GM19193 (cell line): ENCODE results near the gene PHB1.

Source experiments
- POLR2A ChIP-seq: IDR thresholded peaks from 4 replicates; pipeline ENCODE4 v1.6.1; 2011; ENCODE audit not compliant: insufficient read depth, insufficient read length; ENCODE audit errors: extremely low read depth

PHB1 gene

DNA sequence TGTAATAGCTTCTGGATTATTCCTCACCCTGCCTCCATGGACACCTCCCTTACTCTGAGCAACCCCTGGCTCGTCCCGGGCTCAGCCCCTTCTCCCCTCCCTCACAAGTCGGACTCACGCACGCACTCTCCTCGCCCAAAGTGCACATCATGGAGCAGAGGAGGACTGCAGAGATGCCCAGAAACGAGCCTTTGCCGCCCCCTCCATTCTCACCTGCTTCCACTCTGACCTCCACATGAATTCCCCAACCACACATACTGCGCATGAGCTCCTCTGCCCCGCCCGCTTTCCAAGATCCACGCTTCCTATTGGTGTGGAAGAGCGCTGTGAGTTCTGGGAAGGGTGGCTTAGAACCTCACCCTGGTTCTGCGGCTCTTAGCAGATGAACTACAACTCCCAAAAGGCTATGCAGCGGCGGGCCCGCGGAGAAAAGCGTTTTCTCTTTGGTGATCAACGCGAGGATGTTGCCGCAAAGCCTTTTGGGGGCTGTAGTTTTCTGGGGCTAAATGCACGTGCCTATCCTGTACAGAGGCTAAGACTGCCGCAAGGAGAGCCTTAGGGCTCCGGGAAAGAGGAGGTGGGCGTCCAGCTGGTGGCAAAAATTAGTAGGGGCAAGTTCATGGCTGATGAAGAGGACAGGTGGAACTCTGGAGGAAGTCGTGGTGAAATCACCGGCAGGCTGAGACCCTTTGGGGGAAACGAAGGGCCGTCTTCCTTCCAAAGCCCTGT lies at the start of gene PHB1:
Gene PHB1, minus strand, starts transcription at position 261 of the 729 bp plus-strand sequence. CDS start 1,618 bp downstream, outside the sequence.
- peak; percentile 73 for TF ChIP-seq POLR2A

DNA sequence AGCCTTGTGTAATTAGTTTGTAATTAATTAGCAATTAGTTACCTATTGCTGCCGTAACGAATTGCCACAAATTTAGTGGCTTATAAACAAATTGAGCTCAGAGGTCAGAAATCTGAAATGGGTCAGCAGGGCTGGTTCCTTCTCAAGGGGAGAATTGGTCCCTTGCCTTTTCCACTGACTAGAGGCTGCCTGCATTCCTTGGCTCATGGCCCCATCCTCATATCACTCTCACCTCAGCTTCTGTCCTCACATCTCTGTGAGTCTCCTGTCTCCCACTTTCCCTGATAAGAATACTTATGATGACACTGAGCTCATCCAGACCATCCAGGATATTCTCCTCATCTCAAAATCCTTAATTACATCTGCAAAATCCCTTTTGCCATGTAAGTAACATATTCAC lies 49.4 kb upstream of the PHB1 start:
- no peak for TF ChIP-seq POLR2A

DNA sequence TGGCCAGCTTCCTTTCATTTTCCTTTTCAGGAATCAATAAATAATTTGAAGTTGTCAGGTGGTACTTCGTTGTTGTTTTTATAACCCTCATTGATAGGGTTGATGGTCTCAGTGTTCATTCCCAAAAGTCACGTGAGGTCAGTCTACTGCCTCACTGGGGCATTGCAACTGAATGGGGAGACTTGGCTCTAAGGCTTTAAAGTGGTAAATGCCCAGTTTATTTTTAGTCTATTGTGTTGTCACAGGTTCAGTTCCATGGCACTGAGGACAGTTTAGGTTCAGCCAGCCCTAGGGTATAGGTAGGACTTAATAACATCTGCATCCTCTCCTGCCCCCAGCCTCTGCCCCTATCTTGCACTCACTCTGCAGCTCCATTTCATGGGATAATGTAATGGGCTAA lies 46.9 kb upstream of the PHB1 start:
- no peak for TF ChIP-seq POLR2A

DNA sequence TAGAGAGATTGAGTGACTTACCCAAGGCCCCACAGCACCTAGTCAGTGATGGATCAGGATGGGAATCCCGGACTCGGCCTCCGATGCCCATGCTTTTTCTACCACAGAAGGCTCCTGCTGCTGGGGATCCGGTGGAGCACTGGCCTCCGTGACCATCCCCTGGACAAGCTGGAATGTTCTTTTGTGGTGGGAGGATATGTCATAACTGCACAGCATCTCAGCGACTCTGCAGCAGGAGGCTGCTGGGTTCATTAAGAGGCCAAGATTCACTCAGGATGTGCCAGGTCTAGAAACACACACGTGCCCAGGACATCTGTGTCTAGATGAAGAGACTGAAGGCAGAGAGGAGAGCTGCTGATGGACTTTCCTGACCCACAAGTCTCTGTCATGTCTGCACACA lies 45.7 kb upstream of the PHB1 start:
- no peak for TF ChIP-seq POLR2A

DNA sequence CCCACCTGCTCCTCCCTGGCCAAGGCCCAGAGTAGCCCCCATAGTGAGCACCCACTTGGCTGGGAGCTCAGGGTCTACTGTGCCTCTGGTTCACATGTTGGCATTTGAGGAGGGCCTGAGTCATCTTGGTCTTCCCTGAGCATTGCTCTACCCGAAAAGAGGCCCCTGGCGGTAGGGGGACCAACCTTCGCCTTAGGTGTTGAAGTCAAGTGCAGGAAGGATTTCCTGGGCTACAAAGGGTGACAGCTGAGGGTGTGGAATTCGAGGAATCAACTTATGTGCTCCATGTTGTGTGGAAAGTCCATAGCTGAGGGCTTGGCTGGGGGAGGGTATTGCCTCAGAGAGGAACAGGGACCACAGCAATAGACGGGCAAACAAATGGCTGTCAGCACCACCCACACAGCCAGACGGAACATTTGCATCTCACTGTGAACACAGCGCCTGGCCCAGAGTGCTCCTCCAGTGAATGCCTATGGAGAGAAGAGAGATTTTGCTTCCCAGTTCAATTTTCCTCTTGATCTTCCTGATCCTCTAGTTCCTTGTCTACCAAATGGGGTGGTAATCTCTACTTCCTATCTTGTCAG lies 44.8 kb upstream of the PHB1 start:
- no peak for TF ChIP-seq POLR2A

DNA sequence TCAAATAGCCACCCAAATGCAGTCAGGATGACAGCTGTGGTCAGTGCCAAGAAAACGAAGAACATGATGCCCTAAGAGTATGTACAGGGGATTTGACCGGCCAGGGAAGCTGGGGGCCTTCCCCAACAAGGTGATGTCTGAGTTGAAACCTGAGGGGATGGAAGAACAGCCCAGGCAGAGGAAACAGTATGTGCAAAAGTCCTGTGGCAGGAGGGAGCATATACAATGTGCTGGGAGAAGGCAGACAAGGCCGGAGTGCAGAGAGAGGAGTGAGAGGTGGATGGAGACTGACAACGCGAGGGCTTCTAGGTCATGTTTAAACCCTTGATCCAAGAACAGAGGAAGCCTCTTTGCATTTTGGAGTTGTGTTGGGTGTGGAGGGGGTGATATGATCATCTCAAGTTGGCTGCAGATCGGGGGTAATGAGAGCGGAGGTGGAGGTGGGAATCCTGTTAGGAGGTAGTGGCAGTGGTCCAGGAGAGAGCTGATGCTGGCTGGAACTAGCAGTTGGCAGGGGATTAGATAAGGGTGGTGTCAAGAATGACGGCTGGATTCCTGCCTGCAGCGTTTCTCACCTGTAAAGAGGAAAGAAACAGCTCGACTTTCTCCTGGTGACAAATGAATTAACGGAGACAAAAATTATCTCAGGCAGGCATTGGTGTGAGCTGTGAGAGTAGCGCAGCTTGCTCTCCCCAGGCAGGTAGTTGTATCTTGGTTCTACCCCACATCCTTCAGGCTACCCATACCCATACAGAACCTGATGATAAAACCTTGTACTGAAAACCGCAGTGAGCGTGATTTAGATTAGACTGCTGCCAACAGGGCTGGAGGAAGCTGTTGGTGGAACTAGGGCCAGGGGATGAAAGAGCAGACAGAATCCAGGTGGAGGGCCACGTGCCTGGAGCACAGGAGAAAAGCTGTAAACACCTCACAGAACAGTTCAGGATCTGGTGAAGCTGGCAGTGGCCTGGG lies 43.2 kb upstream of the PHB1 start:
- TF ChIP-seq POLR2A: no peak

DNA sequence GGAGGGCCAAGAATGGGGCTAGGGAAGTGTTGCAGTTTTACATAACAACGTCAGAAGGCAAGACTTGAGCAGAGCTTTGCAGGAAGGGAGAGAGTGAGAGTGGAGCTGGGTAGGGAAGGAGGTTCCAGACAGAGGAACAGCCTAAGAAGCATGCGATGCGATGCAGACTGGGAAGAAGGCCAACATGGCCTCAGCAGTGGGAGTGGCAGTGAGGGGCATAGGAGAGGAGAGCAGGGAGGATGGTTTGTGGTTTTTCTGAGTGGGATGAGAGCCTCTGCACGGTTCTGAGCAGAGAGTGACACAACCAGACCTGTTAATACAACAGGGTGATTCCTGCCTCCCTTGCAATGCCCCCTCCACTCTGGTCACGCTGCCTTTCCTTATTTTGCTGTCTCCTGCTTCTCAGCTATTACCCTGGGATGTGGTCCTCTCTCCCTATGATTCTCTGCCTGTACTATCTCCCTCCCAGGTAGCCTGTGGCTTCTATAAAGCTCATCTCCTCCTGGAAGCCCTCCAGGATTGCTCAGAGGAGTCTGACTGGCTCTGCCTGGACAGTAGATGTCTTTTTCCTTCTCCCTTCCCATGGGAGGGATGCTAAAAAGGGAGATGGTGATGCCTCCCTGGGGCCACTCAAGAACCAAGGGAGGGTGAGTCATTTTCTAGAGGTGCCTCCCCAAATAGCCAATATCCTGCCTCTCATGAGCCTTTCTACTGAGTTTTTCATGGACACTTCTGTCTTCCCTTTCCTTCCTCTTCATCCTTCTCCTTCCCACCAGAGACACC lies 41.7 kb upstream of the PHB1 start:
- no peak for TF ChIP-seq POLR2A

DNA sequence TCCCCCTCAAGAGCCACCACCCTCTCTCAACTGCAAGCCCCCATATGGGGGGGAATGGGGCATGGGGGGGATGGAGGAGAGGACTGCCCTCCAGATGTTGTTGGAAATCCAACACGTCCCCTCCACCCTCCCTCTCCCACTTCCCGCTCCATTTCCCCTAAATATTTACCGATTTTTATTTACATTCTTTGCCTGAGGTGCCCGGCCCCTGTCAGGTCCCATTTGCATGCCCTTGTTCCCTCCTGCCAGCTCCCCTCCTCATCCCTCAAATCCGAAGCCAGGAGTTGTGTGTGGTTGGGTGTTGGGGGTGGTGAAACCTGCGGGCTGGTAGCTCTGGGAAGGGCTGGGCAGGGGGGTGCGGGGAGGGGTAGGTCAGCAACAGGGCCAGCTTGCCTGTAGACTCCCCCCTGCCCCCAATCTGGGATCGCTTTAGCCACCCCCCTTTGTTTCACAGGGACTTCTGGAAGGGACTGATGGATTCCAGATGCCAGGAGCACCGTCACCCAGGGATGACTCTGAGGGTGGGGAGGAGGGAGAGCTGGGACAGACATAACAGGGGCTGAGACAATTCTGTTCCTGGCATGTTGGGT lies 40.7 kb upstream of the PHB1 start:
- TF ChIP-seq POLR2A: no peak

DNA sequence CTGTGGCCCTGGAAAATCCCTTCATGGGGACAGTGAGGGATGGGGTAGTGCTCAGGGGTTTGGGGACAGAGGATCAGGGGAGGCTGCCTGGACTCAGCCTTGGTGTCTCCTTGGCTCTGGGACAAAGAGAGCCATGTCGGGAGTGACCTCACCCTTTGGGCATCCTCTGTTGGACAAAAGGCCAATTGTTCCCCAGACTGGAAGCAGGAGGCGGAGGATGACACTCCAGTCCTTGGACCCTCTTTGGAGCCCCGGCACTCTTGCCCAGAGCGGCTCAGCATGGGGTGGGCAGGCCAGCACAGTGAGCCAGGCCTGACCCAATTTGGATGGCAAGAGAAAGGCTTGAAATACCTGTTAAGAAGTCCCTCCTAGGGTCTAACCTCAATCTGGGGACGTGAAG lies 39.4 kb upstream of the PHB1 start:
- TF ChIP-seq POLR2A: no peak

DNA sequence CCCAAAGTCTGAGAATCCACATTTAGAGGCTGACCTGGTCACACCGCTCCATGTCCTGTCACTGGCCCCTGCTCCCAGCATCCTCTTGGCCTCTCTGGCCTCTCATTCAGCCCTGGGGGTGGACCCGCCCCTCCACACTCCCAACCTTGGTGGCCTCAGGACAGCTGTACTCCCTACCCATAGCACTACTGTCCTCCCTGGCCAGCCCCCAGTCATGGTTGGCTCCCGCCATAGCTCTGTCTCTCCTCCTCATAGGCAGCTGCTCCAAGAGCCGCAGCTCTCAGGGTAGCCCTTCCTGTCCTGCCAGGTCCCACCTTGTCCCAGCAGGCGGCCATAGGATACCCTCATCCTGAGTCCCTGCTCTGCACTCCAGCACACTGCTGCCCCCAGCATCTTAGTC lies 38.0 kb upstream of the PHB1 start:
- no peak for TF ChIP-seq POLR2A

DNA sequence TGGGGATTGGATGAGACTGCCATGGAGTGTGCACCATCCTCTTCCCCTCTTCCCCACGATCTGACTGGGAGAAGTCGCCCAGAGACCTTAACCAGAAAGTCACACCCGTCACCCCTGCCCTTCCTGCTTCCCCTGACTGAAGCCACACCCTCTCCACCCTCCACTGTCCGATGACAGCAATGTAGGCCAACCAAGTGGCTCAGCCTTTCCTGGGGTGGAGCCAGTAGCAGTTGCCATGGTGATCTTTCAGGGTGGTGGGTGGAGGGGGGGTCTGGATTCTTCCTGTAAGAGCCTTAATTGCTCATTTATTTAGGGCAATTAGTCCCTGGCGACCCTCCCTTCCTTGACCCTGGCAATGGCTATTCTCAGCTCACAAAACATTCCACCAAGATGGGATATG lies 37.5 kb upstream of the PHB1 start:
- no peak for TF ChIP-seq POLR2A

DNA sequence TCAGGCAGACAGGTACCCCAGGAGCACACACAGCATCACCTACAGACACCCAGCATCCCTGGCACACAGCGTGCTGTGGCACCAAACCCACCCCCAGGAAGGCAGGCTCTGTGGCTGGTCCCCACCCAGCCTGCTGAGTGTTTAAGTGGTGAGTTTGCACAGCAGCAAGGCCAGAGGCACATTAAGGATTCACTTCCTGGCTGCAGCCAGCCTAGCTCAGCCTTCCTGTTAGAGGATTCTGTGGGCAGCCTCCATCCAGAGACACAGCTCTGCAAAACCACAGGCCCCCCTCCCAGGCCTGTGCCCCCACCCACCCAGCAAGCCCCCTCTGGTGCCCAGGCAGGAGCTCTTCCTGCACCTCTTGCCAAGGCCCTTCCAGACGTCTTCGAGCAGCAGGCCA lies 36.1 kb upstream of the PHB1 start:
- TF ChIP-seq POLR2A: no peak

DNA sequence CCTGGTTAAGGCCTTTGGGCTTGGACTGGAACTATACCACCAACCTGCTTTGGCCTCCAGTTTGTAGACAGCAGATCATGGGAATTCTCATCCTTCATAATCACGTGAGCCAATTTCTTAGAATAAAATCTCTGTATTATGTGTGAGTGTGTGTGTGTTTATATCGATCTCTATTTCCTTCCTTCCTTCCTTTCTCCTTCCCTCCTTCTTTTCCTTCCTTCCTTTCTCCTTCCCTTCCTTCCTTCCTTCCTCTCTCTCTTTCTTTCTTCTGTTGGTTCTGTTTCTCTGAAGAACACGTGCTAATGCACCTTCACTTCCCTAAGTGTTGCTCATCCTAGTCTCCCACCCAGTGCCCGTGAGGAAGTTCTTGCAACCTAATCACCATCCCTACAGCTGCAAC lies 35.5 kb upstream of the PHB1 start:
- TF ChIP-seq POLR2A: no peak

DNA sequence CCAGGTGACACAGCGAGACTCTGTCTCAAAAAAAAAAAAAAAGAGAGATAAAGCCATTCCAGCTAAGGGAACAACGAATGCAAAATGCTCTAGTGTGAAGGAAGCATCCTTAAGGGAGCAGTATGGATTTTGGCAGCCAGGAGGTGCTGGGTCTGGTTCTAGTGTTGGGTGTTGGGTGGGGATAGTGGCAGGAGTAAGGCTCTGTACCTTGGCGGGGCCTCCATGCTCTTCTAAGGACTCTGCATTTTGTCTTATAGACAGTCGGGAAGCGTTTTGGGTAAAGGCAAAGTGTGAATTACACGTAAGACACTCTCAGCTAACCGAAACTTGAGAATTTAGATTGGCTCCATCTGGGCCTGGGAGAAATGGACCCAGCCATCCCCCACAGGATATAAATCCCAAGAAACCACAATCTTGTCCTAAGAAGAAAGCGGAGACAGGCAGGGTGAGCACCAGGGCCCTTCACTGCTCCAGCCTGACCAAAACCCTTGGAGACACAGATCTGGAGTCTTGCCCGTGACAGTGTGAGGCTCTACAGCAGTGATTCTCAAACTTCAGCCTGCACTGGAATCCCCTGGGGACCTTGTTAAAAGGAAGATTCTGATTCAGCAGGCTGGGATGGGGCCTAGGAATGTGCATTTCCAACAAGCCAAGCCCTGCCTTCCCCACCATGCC lies 33.1 kb upstream of the PHB1 start:
- no peak for TF ChIP-seq POLR2A
